ENCODE measurements around the gene TLX1.

- no peak for TF ChIP-seq CTCF (IDR thresholded peaks at IDR 0.05; ENCODE audit: low read length)
- no peak for TF ChIP-seq EZH2 (IDR thresholded peaks at IDR 0.05; ENCODE audit: borderline replicate concordance, low read length)
These were observed 24.7 kb upstream of the TLX1 start for GRCh38 chr10:101106351-101106750.

All from OCI-LY1 (cell line).